ENCODE data around the gene XRCC5. TPM values are rescaled to one million over a fixed set of nuclear protein-coding genes. Genes with fewer than 3 reads are reported as not detected.
A peak's percentile ranks its signal among the peaks of the same experiment; 100 is the strongest.

XRCC5 gene
- total RNA-seq, 1 experiment from 2014 or later: 390 TPM

GRCh38 chr2:216222650-216223352 is 113.7 kb downstream of the XRCC5 start:
- peak; percentile 84 for DNase-seq (ENCODE audit: low read depth)

- DNase-seq (ENCODE audit: low read depth): no peak
Measured at GRCh38 chr2:216224388-216224787, 115.2 kb downstream of the XRCC5 start.

- DNase-seq (ENCODE audit: low read depth): no peak
Measured at GRCh38 chr2:216229277-216229914, 120.2 kb downstream of the XRCC5 start.

GRCh38 chr2:216231867-216232266 is 122.7 kb downstream of the XRCC5 start:
- DNase-seq (ENCODE audit: low read depth): no peak

- DNase-seq (ENCODE audit: low read depth): no peak
Measured at GRCh38 chr2:216232721-216233120, 123.6 kb downstream of the XRCC5 start.

- no peak for DNase-seq (ENCODE audit: low read depth)
Measured at GRCh38 chr2:216233281-216233995, 124.3 kb downstream of the XRCC5 start.

GRCh38 chr2:216234106-216234505 is 125.0 kb downstream of the XRCC5 start:
- no peak for DNase-seq (ENCODE audit: low read depth)

GRCh38 chr2:216235462-216235861 is 126.3 kb downstream of the XRCC5 start:
- no peak for DNase-seq (ENCODE audit: low read depth)

- no peak for DNase-seq (ENCODE audit: low read depth)
Measured at GRCh38 chr2:216235896-216236295, 126.7 kb downstream of the XRCC5 start.

- no peak for DNase-seq (ENCODE audit: low read depth)
Measured at GRCh38 chr2:216236486-216236885, 127.3 kb downstream of the XRCC5 start.

- no peak for DNase-seq (ENCODE audit: low read depth)
Measured at GRCh38 chr2:216242365-216242764, 133.2 kb downstream of the XRCC5 start.

GRCh38 chr2:216243026-216243425 is 133.9 kb downstream of the XRCC5 start:
- no peak for DNase-seq (ENCODE audit: low read depth)

GRCh38 chr2:216245391-216245975 is 136.3 kb downstream of the XRCC5 start:
- no peak for DNase-seq (ENCODE audit: low read depth)

- no peak for DNase-seq (ENCODE audit: low read depth)
Measured at GRCh38 chr2:216246766-216247165, 137.6 kb downstream of the XRCC5 start.

Other genes with a start within 250 kb of the XRCC5 start
- gene MREG, start 95.8 kb upstream of the XRCC5 start, total RNA-seq (2014; rRNA removed; shearing (Covaris generic)): 17.6 and 19.8 TPM in 2 replicates
- gene PECR, start 27.5 kb upstream of the XRCC5 start, total RNA-seq (2014; rRNA removed; shearing (Covaris generic)): 10.6 and 11.3 TPM in 2 replicates
- 0.19 and 0.33 TPM in 2 replicates for gene TMEM169, start 27.4 kb upstream of the XRCC5 start, total RNA-seq (2014; rRNA removed; shearing (Covaris generic))